HG02798 (cell line): ENCODE measurements around the gene WDFY4.
A peak's percentile ranks its signal among the peaks of the same experiment; 100 is the strongest.
"Not testable (repeated sequence)": the region's sequence is repeated elsewhere in the genome, so short reads cannot be mapped to it uniquely, and the experiment has no call there.

Experiments
- ATAC-seq: cut with Tn5 transposase; IDR thresholded peaks from one replicate; pipeline ENCODE4 v1.9.1; 2021; ENCODE audit warnings: mild to moderate bottlenecking; ENCODE audit not compliant: unreplicated experiment, poor library complexity

Gene WDFY4

GRCh38 chr10:48684792-48685623, at the start of gene WDFY4:
Gene WDFY4, plus strand, starts transcription at chr10:48684873. Its CDS starts 24,860 bp downstream, at chr10:48709733.
- ATAC-seq: peak; percentile 61

GRCh38 chr10:48634984-48635557, 49.6 kb upstream of the WDFY4 start:
- ATAC-seq: no peak

- no peak for ATAC-seq
Measured at GRCh38 chr10:48636231-48636630, 48.4 kb upstream of the WDFY4 start.

GRCh38 chr10:48636901-48637300, 47.8 kb upstream of the WDFY4 start:
- no peak for ATAC-seq

- ATAC-seq: no peak
Measured at GRCh38 chr10:48638158-48638557, 46.5 kb upstream of the WDFY4 start.

- no peak for ATAC-seq
Measured at GRCh38 chr10:48638739-48639527, 45.7 kb upstream of the WDFY4 start.

- ATAC-seq: no peak
Measured at GRCh38 chr10:48639632-48640031, 45.0 kb upstream of the WDFY4 start.

- no peak for ATAC-seq
Measured at GRCh38 chr10:48640326-48640725, 44.3 kb upstream of the WDFY4 start.

- ATAC-seq: not testable (repeated sequence)
Measured at GRCh38 chr10:48641099-48641690, 43.5 kb upstream of the WDFY4 start.

- no peak for ATAC-seq
Measured at GRCh38 chr10:48645600-48645999, 39.1 kb upstream of the WDFY4 start.

GRCh38 chr10:48647073-48647472, 37.6 kb upstream of the WDFY4 start:
- ATAC-seq: not testable (repeated sequence)

- ATAC-seq: no peak
Measured at GRCh38 chr10:48648172-48648942, 36.3 kb upstream of the WDFY4 start.

GRCh38 chr10:48649349-48649944, 35.2 kb upstream of the WDFY4 start:
- ATAC-seq: no peak

- no peak for ATAC-seq
Measured at GRCh38 chr10:48651293-48651692, 33.4 kb upstream of the WDFY4 start.

- no peak for ATAC-seq
Measured at GRCh38 chr10:48651839-48652238, 32.8 kb upstream of the WDFY4 start.

- ATAC-seq: no peak
Measured at GRCh38 chr10:48652344-48652743, 32.3 kb upstream of the WDFY4 start.

GRCh38 chr10:48653347-48653746, 31.3 kb upstream of the WDFY4 start:
- ATAC-seq: no peak

GRCh38 chr10:48653944-48654698, 30.6 kb upstream of the WDFY4 start:
- ATAC-seq: no peak
